HepG2 (cell line): ENCODE data around the gene TBC1D10B. TPM values are rescaled to one million over a fixed set of nuclear protein-coding genes. Genes with fewer than 3 reads are reported as not detected.
A peak's percentile ranks its signal among the peaks of the same experiment; 100 is the strongest.

ENCODE experiments used
- AHR ChIP-seq: IDR thresholded peaks from 2 replicates; pipeline ENCODE4 v1.6.1; 2018; ENCODE audit warnings: missing genetic modification reagents, missing compliant biosample characterization
- ASH2L ChIP-seq: fragments of 300-600, 200-600 bp; sonication (generic); IDR thresholded peaks from 2 replicates; pipeline ENCODE4 v1.7.0; 2017; ENCODE audit warnings: low read depth, mild to moderate bottlenecking, moderate library complexity, mixed read lengths, low read length; ENCODE audit not compliant: insufficient read length
- ATF3 ChIP-seq: sonication (generic); formaldehyde crosslinking; IDR thresholded peaks from 2 replicates; pipeline ENCODE4 v1.4.0; 2020; ENCODE audit warnings: missing genetic modification reagents
- CENPT ChIP-seq: sonication (generic); formaldehyde crosslinking; IDR thresholded peaks from 2 replicates; pipeline ENCODE4 v1.8.0; 2022; ENCODE audit warnings: low read depth, mild to moderate bottlenecking, moderate library complexity, missing genetic modification reagents
- IRX3 ChIP-seq: sonication (generic); formaldehyde crosslinking; IDR thresholded peaks from 2 replicates; pipeline ENCODE4 v1.8.1; 2023; ENCODE audit warnings: mild to moderate bottlenecking, low read depth, missing genetic modification reagents, borderline replicate concordance
- KLF9 ChIP-seq: IDR thresholded peaks from 2 replicates; pipeline ENCODE4 v1.6.1; 2016; ENCODE audit warnings: low read depth
- MYC ChIP-seq: sonication (generic); formaldehyde crosslinking; IDR thresholded peaks from 2 replicates; pipeline ENCODE4 v1.9.0; 2021; ENCODE audit warnings: missing genetic modification reagents, borderline replicate concordance
- PLRG1 ChIP-seq: fragments of 450-650 bp; conservative IDR thresholded peaks from 2 replicates; pipeline ENCODE4 v1.6.1; 2016
- SIX4 ChIP-seq: sonication (generic); formaldehyde crosslinking; IDR thresholded peaks from 2 replicates; pipeline ENCODE4 v1.4.0; 2020; ENCODE audit warnings: missing genetic modification reagents
- THAP8 ChIP-seq: sonication (generic); formaldehyde crosslinking; IDR thresholded peaks from 2 replicates; pipeline ENCODE4 v1.5.1; 2020; ENCODE audit warnings: missing genetic modification reagents, mild to moderate bottlenecking, borderline replicate concordance
- TRAFD1 ChIP-seq: sonication (generic); formaldehyde crosslinking; IDR thresholded peaks from 2 replicates; pipeline ENCODE4 v1.5.1; 2020; ENCODE audit warnings: missing genetic modification reagents, mild to moderate bottlenecking, borderline replicate concordance
- YY1 ChIP-seq: IDR thresholded peaks from 2 replicates; pipeline ENCODE4 v1.6.1; 2011; ENCODE audit warnings: low read length, low read depth, moderate library complexity, mild to moderate bottlenecking; ENCODE audit not compliant: insufficient read depth, insufficient replicate concordance
- ZHX1 ChIP-seq: sonication (generic); formaldehyde crosslinking; IDR thresholded peaks from 2 replicates; pipeline ENCODE4 v1.8.1; 2022; ENCODE audit warnings: low read depth, mild to moderate bottlenecking, missing genetic modification reagents
- ZNF17 ChIP-seq: sonication (generic); formaldehyde crosslinking; IDR thresholded peaks from 2 replicates; pipeline ENCODE4 v1.5.0; 2020; ENCODE audit warnings: mild to moderate bottlenecking, missing genetic modification reagents
- ZNF350 ChIP-seq: sonication (generic); formaldehyde crosslinking; IDR thresholded peaks from 2 replicates; pipeline ENCODE4 v1.4.0; 2020; ENCODE audit warnings: mild to moderate bottlenecking, low read depth, missing genetic modification reagents, borderline replicate concordance
- ZNF572 ChIP-seq: sonication (generic); formaldehyde crosslinking; IDR thresholded peaks from 2 replicates; pipeline ENCODE4 v1.5.1; 2020; ENCODE audit warnings: mild to moderate bottlenecking, missing genetic modification reagents
- ZNF784 ChIP-seq: sonication (generic); formaldehyde crosslinking; IDR thresholded peaks from 2 replicates; pipeline ENCODE4 v1.5.1; 2020; ENCODE audit warnings: missing genetic modification reagents, mild to moderate bottlenecking, borderline replicate concordance
- ZNF839 ChIP-seq: sonication (generic); formaldehyde crosslinking; IDR thresholded peaks from 2 replicates; pipeline ENCODE4 v1.4.0; 2020; ENCODE audit warnings: missing genetic modification reagents, mild to moderate bottlenecking, borderline replicate concordance
- polyA plus RNA-seq, 8 experiments: library from polyadenylated mRNA; depleted of rRNA in 3 of 8; stranded (reverse) in 7 of 8; unstranded in 1 of 8; fragments of >200 nt; fragmentation: Illumina TruSeq in 4 of 8; extraction: Trizol in 4 of 8; gene quantifications; 2 replicates each; pipeline versions ENCODE4 v1.2.1 to v1.2.3, GENCODE V29; 2011 to 2016; ENCODE audit warnings: low read depth in 4 of 8, missing spikeins in 1 of 8, mixed read lengths in 1 of 8; ENCODE audit not compliant: insufficient read depth in 1 of 8
- total RNA-seq, 5 experiments: library from RNA; depleted of rRNA; stranded (reverse); fragments of >200 nt; fragmentation: Illumina TruSeq; extraction: Trizol; gene quantifications; 2 replicates each; pipeline ENCODE4 v1.2.3, GENCODE V29; 2016; ENCODE audit warnings: low read depth in 1 of 5

Gene TBC1D10B
- total and polyA plus RNA-seq, 2 of the 13 experiments (the other 11 are each of a cell fraction or from before 2014, with no cell fraction given), result 15.7 to 24.8 TPM

GRCh38 chr16:30370456-30371247 lies at the start of gene TBC1D10B (continued):
- TF ChIP-seq ZHX1 (CRISPR knock-in tag), result no peak
- no peak for TF ChIP-seq ZNF784
- no peak for TF ChIP-seq TRAFD1
- TF ChIP-seq YY1, result peak; percentile 32
- TF ChIP-seq THAP8, result no peak
- TF ChIP-seq AHR, result 0 out of 2 replicates have a peak, but pooled peaks have one; percentile 57
- TF ChIP-seq ASH2L, result peak; percentile 20
- TF ChIP-seq PLRG1, result no peak
- TF ChIP-seq ZNF17 (CRISPR knock-in tag), result no peak
- no peak for TF ChIP-seq IRX3 (CRISPR knock-in tag)
- TF ChIP-seq ZNF839 (CRISPR knock-in tag), result no peak
- no peak for TF ChIP-seq CENPT (CRISPR knock-in tag)
- TF ChIP-seq MYC (CRISPR knock-in tag), result no peak; the same call in 1 of the 2 replicates
- TF ChIP-seq ZNF350 (CRISPR knock-in tag), result no peak; the same call in 1 of the 2 replicates
- TF ChIP-seq SIX4 (CRISPR knock-in tag), result no peak
- no peak for TF ChIP-seq ZNF572 (CRISPR knock-in tag)
- no peak for TF ChIP-seq ATF3
- TF ChIP-seq KLF9 (CRISPR knock-in tag), result no peak
